Activated T-helper 17 cell treated with anti-CD3 and anti-CD28 coated beads, Interleukin-2, amount 50 U/mL, for 72 hours (primary cell): ENCODE data around the gene FAM13B. TPM values are rescaled to one million over a fixed set of nuclear protein-coding genes. Genes with fewer than 3 reads are reported as not detected.
"Not testable (repeated sequence)": the region's sequence is repeated elsewhere in the genome, so short reads cannot be mapped to it uniquely, and the experiment has no call there.

Experiments
- ATAC-seq: fragments of 150-1000 bp; cut with Tn5 transposase; replicated peaks from 2 replicates; pipeline ENCODE4 v1.10.0; 2021; ENCODE audit warnings: mild to moderate bottlenecking, moderate library complexity
- H3K27ac Mint-ChIP-seq: one replicate; pipeline ENCODE4 v1.8.0; 2022; ENCODE audit warnings: mixed read lengths
- H3K27me3 Mint-ChIP-seq: one replicate; pipeline ENCODE4 v1.8.0; 2022; ENCODE audit warnings: mixed read lengths
- H3K36me3 Mint-ChIP-seq: one replicate; pipeline ENCODE4 v1.8.0; 2022; ENCODE audit warnings: low read depth, mild to moderate bottlenecking, mixed read lengths
- H3K4me1 Mint-ChIP-seq: one replicate; pipeline ENCODE4 v1.8.0; 2022; ENCODE audit warnings: mixed read lengths
- H3K4me3 Mint-ChIP-seq: one replicate; pipeline ENCODE4 v1.8.0; 2022; ENCODE audit warnings: mild to moderate bottlenecking, mixed read lengths
- H3K9me3 Mint-ChIP-seq: one replicate; pipeline ENCODE4 v1.8.0; 2022; ENCODE audit warnings: mixed read lengths
- total RNA-seq, 2 donors: library from RNA; stranded (reverse); gene quantifications; one replicate each; pipeline ENCODE4 v1.2.3, GENCODE V29; 2022

Gene FAM13B
- total RNA-seq, 2 donors from 2014 or later = 24.4 to 30.1 TPM

- H3K9me3 Mint-ChIP-seq, H3K27me3 Mint-ChIP-seq, ATAC-seq, H3K4me3 Mint-ChIP-seq, H3K27ac Mint-ChIP-seq: not testable (repeated sequence)
- Mint-ChIP-seq H3K36me3 (peaks cover 39% of the 10 kb centered on the region), H3K4me1 (peaks cover 64% of the 10 kb centered on the region)
Observed at GRCh38 chr5:138026793-138027192, 6.1 kb downstream of the FAM13B start.

GRCh38 chr5:138025285-138025684 lies 7.6 kb downstream of the FAM13B start:
- Mint-ChIP-seq H3K36me3 (peaks cover 38% of the 10 kb centered on the region), H3K4me1 (peaks cover 64% of the 10 kb centered on the region), H3K27me3 (no peaks in the 10 kb centered on the region), H3K27ac (no peak overlapping the region), H3K9me3 (no peaks in the 10 kb centered on the region), H3K4me3 (no peak overlapping the region)
- no peak for ATAC-seq

- no peak for ATAC-seq
- Mint-ChIP-seq H3K27ac (no peak overlapping the region), H3K36me3 (peaks cover 38% of the 10 kb centered on the region), H3K4me1 (peaks cover 52% of the 10 kb centered on the region), H3K4me3 (no peak overlapping the region), H3K9me3 (no peaks in the 10 kb centered on the region), H3K27me3 (no peaks in the 10 kb centered on the region)
Observed at GRCh38 chr5:138024117-138024516, 8.8 kb downstream of the FAM13B start.

- ATAC-seq = no peak
- H3K9me3 Mint-ChIP-seq = no peaks in the 10 kb centered on the region
- H3K27ac Mint-ChIP-seq = no peak overlapping the region
- H3K4me3 Mint-ChIP-seq = no peak overlapping the region
- no peaks in the 10 kb centered on the region for H3K27me3 Mint-ChIP-seq
- peaks cover 48% of the 10 kb centered on the region for H3K4me1 Mint-ChIP-seq
- H3K36me3 Mint-ChIP-seq = peaks cover 45% of the 10 kb centered on the region
Observed at GRCh38 chr5:138022912-138023311, 10.0 kb downstream of the FAM13B start.

- Mint-ChIP-seq H3K4me3 (no peak overlapping the region), H3K4me1 (peaks cover 39% of the 10 kb centered on the region), H3K36me3 (peaks cover 49% of the 10 kb centered on the region), H3K27ac (no peak overlapping the region), H3K27me3 (no peaks in the 10 kb centered on the region), H3K9me3 (no peaks in the 10 kb centered on the region)
- no peak for ATAC-seq
Observed at GRCh38 chr5:138021771-138022170, 11.1 kb downstream of the FAM13B start.

GRCh38 chr5:138018849-138019248 lies 14.0 kb downstream of the FAM13B start:
- no peak overlapping the region for H3K27ac Mint-ChIP-seq
- peaks cover 76% of the 10 kb centered on the region for H3K36me3 Mint-ChIP-seq
- H3K27me3 Mint-ChIP-seq = no peaks in the 10 kb centered on the region
- ATAC-seq = no peak
- no peaks in the 10 kb centered on the region for H3K9me3 Mint-ChIP-seq
- H3K4me1 Mint-ChIP-seq = peaks cover 19% of the 10 kb centered on the region
- no peak overlapping the region for H3K4me3 Mint-ChIP-seq

GRCh38 chr5:138015916-138016315 lies 17.0 kb downstream of the FAM13B start:
- H3K36me3 Mint-ChIP-seq = peaks cover 95% of the 10 kb centered on the region
- no peak overlapping the region for H3K27ac Mint-ChIP-seq

GRCh38 chr5:138011991-138012390 lies 20.9 kb downstream of the FAM13B start:
- Mint-ChIP-seq H3K4me3 (no peak overlapping the region), H3K4me1 (peaks cover 9% of the 10 kb centered on the region), H3K27me3 (no peaks in the 10 kb centered on the region), H3K27ac (no peak overlapping the region), H3K9me3 (no peaks in the 10 kb centered on the region), H3K36me3 (peaks cover 95% of the 10 kb centered on the region)
- ATAC-seq = no peak

More at GRCh38 chr5:138015916-138016315, 17.0 kb downstream of the FAM13B start:
- no peaks in the 10 kb centered on the region for H3K27me3 Mint-ChIP-seq
- H3K9me3 Mint-ChIP-seq = no peaks in the 10 kb centered on the region
- H3K4me1 Mint-ChIP-seq = peaks cover 6% of the 10 kb centered on the region
- no peak for ATAC-seq
- no peak overlapping the region for H3K4me3 Mint-ChIP-seq

- H3K27ac Mint-ChIP-seq = no peak overlapping the region
- peaks cover 33% of the 10 kb centered on the region for H3K4me1 Mint-ChIP-seq
- no peaks in the 10 kb centered on the region for H3K27me3 Mint-ChIP-seq
- no peak for ATAC-seq
- no peak overlapping the region for H3K4me3 Mint-ChIP-seq
- peaks cover 86% of the 10 kb centered on the region for H3K36me3 Mint-ChIP-seq
- no peaks in the 10 kb centered on the region for H3K9me3 Mint-ChIP-seq
Observed at GRCh38 chr5:138000102-138000723, 32.7 kb downstream of the FAM13B start.

- Mint-ChIP-seq H3K36me3 (peaks cover 75% of the 10 kb centered on the region), H3K27ac (peak overlapping the region; percentile 92), H3K27me3 (no peaks in the 10 kb centered on the region), H3K9me3 (no peaks in the 10 kb centered on the region), H3K4me1 (peaks cover 33% of the 10 kb centered on the region), H3K4me3 (peak overlapping the region; percentile 79)
- ATAC-seq = peak; percentile 97
Observed at GRCh38 chr5:137997726-137998213, 35.1 kb downstream of the FAM13B start.

GRCh38 chr5:137995749-137996128 lies 37.1 kb downstream of the FAM13B start:
- peaks cover 37% of the 10 kb centered on the region for H3K4me1 Mint-ChIP-seq
- no peak overlapping the region for H3K27ac Mint-ChIP-seq
- peak overlapping the region; percentile 34 for H3K4me3 Mint-ChIP-seq
- no peaks in the 10 kb centered on the region for H3K9me3 Mint-ChIP-seq
- peaks cover 74% of the 10 kb centered on the region for H3K36me3 Mint-ChIP-seq
- H3K27me3 Mint-ChIP-seq = no peaks in the 10 kb centered on the region
- ATAC-seq = no peak

GRCh38 chr5:137995077-137995748 lies 37.7 kb downstream of the FAM13B start:
- Mint-ChIP-seq H3K27ac (no peak overlapping the region), H3K27me3 (no peaks in the 10 kb centered on the region), H3K36me3 (peaks cover 71% of the 10 kb centered on the region), H3K4me3 (peak overlapping the region; percentile 34), H3K4me1 (peaks cover 37% of the 10 kb centered on the region), H3K9me3 (no peaks in the 10 kb centered on the region)
- ATAC-seq = no peak

- no peak for ATAC-seq
- Mint-ChIP-seq H3K9me3 (no peaks in the 10 kb centered on the region), H3K4me3 (no peak overlapping the region), H3K4me1 (peaks cover 35% of the 10 kb centered on the region), H3K36me3 (peaks cover 66% of the 10 kb centered on the region), H3K27me3 (no peaks in the 10 kb centered on the region), H3K27ac (no peak overlapping the region)
Observed at GRCh38 chr5:137994556-137994955, 38.3 kb downstream of the FAM13B start.

GRCh38 chr5:137989419-137989818 lies 43.5 kb downstream of the FAM13B start:
- ATAC-seq = no peak
- H3K4me1 Mint-ChIP-seq = peaks cover 9% of the 10 kb centered on the region
- no peaks in the 10 kb centered on the region for H3K27me3 Mint-ChIP-seq
- H3K9me3 Mint-ChIP-seq = no peaks in the 10 kb centered on the region
- H3K36me3 Mint-ChIP-seq = peaks cover 67% of the 10 kb centered on the region
- H3K27ac Mint-ChIP-seq = no peak overlapping the region
- H3K4me3 Mint-ChIP-seq = no peak overlapping the region

GRCh38 chr5:137975208-137975607 lies 57.7 kb downstream of the FAM13B start:
- H3K4me3 Mint-ChIP-seq = no peak overlapping the region
- H3K9me3 Mint-ChIP-seq = no peaks in the 10 kb centered on the region
- H3K4me1 Mint-ChIP-seq = no peaks in the 10 kb centered on the region
- H3K27ac Mint-ChIP-seq = no peak overlapping the region
- H3K36me3 Mint-ChIP-seq = peaks cover 69% of the 10 kb centered on the region
- peak; percentile 43 for ATAC-seq
- no peaks in the 10 kb centered on the region for H3K27me3 Mint-ChIP-seq
